Adrenal gland (tissue), 5 donors: ENCODE results near the gene CMYA5.

Experiments
- CTCF ChIP-seq, 6 experiments: fragments of 450-650 bp in 4 of 6; fragments of 200-600 bp in 2 of 6; sonication (generic) in 1 of 6; IDR thresholded peaks; 1 replicate in 5 of 6; 2 replicates in 1 of 6; pipeline versions ENCODE4 v1.5.1 to v1.8.0; 2016 to 2021; ENCODE audit warnings: antibody characterized with exemption in 6 of 6, mild to moderate bottlenecking in 2 of 6, moderate library complexity in 1 of 6
- POLR2A ChIP-seq, 2 donors: fragments of 450-650 bp; IDR thresholded peaks; one replicate each; pipeline ENCODE4 v1.6.1; 2017; ENCODE audit warnings: antibody characterized with exemption in 2 of 2, mild to moderate bottlenecking in 2 of 2, moderate library complexity in 1 of 2
- donor health status: DM: no; HTN: no; CAD: no.

DNA sequence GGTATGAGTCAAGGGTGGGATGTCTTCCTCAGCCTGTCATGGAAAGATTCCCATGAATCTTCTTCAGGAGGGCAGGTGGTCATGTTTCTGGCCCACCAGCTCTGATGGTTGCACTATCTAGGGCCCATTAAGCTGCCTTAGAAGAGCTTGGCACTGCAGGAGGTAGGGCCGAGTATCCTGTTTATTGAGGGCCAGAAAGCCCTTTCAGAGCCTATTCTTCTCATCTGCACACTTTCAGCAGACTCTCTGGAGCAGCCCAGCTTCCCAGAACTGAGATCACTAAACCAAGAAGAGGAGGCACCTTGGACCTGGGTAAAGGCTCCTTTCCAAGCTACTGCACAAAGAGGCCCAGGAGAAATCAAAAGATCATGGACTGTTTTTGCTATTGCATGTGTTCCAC lies 154.9 kb downstream of the CMYA5 start:
- TF ChIP-seq CTCF (IDR thresholded peaks at IDR 0.05) (no peak), POLR2A (IDR thresholded peaks at IDR 0.05) (no peak)
